ENCODE data around the gene QSOX2.

Gene QSOX2

GRCh38 chr9:136170006-136170901, 75.4 kb downstream of the QSOX2 start (continued):
- TF ChIP-seq ZNF48 (tag by site-specific recombination; IDR thresholded peaks at IDR 0.05) (no peak), ATF2 (tag by site-specific recombination; IDR thresholded peaks at IDR 0.05; ENCODE audit: low read depth) (no peak), ZBTB44 (tag by site-specific recombination; IDR thresholded peaks at IDR 0.05) (no peak), ZNF274 (IDR thresholded peaks at IDR 0.05; ENCODE audit: low read length) (no peak), ZNF274 (tag by site-specific recombination; IDR thresholded peaks at IDR 0.05; ENCODE audit: borderline replicate concordance) (no peak), ZNF121 (tag by site-specific recombination; IDR thresholded peaks at IDR 0.05) (no peak), KLF1 (tag by site-specific recombination; IDR thresholded peaks at IDR 0.05) (no peak), ZNF10 (tag by site-specific recombination; IDR thresholded peaks at IDR 0.05) (no peak), ZNF394 (tag by site-specific recombination; IDR thresholded peaks at IDR 0.05; ENCODE audit: borderline replicate concordance) (no peak), HIC1 (tag by site-specific recombination; IDR thresholded peaks at IDR 0.05) (peak; percentile 70), ZNF19 (tag by site-specific recombination; IDR thresholded peaks at IDR 0.05; ENCODE audit: low read depth) (no peak), SP7 (tag by site-specific recombination; IDR thresholded peaks at IDR 0.05) (peak; percentile 14; the same call in 1 of the 2 replicates), CTCF (tag by site-specific recombination; IDR thresholded peaks at IDR 0.05) (peak; percentile 58), ZNF416 (tag by site-specific recombination; IDR thresholded peaks at IDR 0.05) (no peak), ZNF664 (tag by site-specific recombination; IDR thresholded peaks at IDR 0.05) (no peak), ZBTB7A (tag by site-specific recombination; IDR thresholded peaks at IDR 0.05; ENCODE audit: low read depth) (no peak), KLF9 (tag by site-specific recombination; IDR thresholded peaks at IDR 0.05; ENCODE audit: low read depth) (no peak), ZNF777 (tag by site-specific recombination; IDR thresholded peaks at IDR 0.05; ENCODE audit: borderline replicate concordance) (no peak), ZNF223 (tag by site-specific recombination; IDR thresholded peaks at IDR 0.05) (no peak), ZNF488 (tag by site-specific recombination; IDR thresholded peaks at IDR 0.05) (no peak), ZNF239 (tag by site-specific recombination; IDR thresholded peaks at IDR 0.05) (no peak), ZNF391 (tag by site-specific recombination; IDR thresholded peaks at IDR 0.05; ENCODE audit: borderline replicate concordance, low read depth) (no peak), ZNF18 (tag by site-specific recombination; IDR thresholded peaks at IDR 0.05) (no peak), ZNF157 (tag by site-specific recombination; IDR thresholded peaks at IDR 0.05) (no peak), ZNF530 (tag by site-specific recombination; IDR thresholded peaks at IDR 0.05; ENCODE audit: low read depth) (no peak), ZFP69B (tag by site-specific recombination; IDR thresholded peaks at IDR 0.05) (no peak), PRDM1 (tag by site-specific recombination; IDR thresholded peaks at IDR 0.05) (no peak), ZNF791 (tag by site-specific recombination; IDR thresholded peaks at IDR 0.05) (no peak), ZFP3 (tag by site-specific recombination; IDR thresholded peaks at IDR 0.05; ENCODE audit: low read depth) (no peak), BCL11B (tag by site-specific recombination; IDR thresholded peaks at IDR 0.05; ENCODE audit: low read depth) (no peak), ZNF341 (tag by site-specific recombination; IDR thresholded peaks at IDR 0.05; ENCODE audit: low read depth) (no peak)

Measured in HEK293 (cell line).